ENCODE data around the gene FIGN.

- TF ChIP-seq CTCF (IDR thresholded peaks at IDR 0.05) (no peak), EZH2 (IDR thresholded peaks at IDR 0.05; ENCODE audit: borderline replicate concordance, insufficient read depth, low read depth, low read length, poor library complexity, severe bottlenecking) (no peak)
Measured at GRCh38 chr2:163553601-163554000, 182.2 kb downstream of the FIGN start.
